ENCODE measurements around the gene EMC7. TPM values are rescaled to one million over a fixed set of nuclear protein-coding genes. Genes with fewer than 3 reads are reported as not detected.

EMC7 gene
- total RNA-seq, 4 donors from 2014 or later: 34.6 to 49.2 (median 43.2) TPM

- H3K4me3 ChIP-seq: no peak overlapping the region
- H3K9me3 ChIP-seq: no peaks in the 10 kb centered on the region
- H3K4me1 ChIP-seq: no peaks in the 10 kb centered on the region
- TF ChIP-seq EP300 (IDR thresholded peaks at IDR 0.05) (no peak), POLR2AphosphoS5 (IDR thresholded peaks at IDR 0.05) (no peak), CTCF (IDR thresholded peaks at IDR 0.05) (no peak), POLR2A (IDR thresholded peaks at IDR 0.05) (no peak)
- no peak for ATAC-seq
- 87 to 97% methylated on average over 4 of the region's 4 CpGs for WGBS, 2 donors (ENCODE audit: low coverage in 1 of 2)
- H3K27ac ChIP-seq: no peak overlapping the region
- H3K36me3 ChIP-seq: no peaks in the 10 kb centered on the region
- no peaks in the 10 kb centered on the region for H3K27me3 ChIP-seq
These were observed 24.9 kb downstream of the EMC7 start for GRCh38 chr15:34076785-34077184.

GRCh38 chr15:34070003-34070402 is 31.7 kb downstream of the EMC7 start:
- H3K36me3 ChIP-seq: no peaks in the 10 kb centered on the region
- H3K27me3 ChIP-seq: no peaks in the 10 kb centered on the region
- no peak overlapping the region for H3K27ac ChIP-seq
- ATAC-seq: no peak
- no peaks in the 10 kb centered on the region for H3K4me1 ChIP-seq
- no peak overlapping the region for H3K4me3 ChIP-seq
- no peaks in the 10 kb centered on the region for H3K9me3 ChIP-seq
- 60 to 78% methylated on average over 1 to 6 of the region's 6 CpGs for WGBS, 2 donors (ENCODE audit: low coverage in 1 of 2)
- no peak for TF ChIP-seq POLR2A (IDR thresholded peaks at IDR 0.05)

- Histone ChIP-seq H3K36me3 (no peaks in the 10 kb centered on the region), H3K4me3 (no peak overlapping the region), H3K4me1 (peaks cover 0 to 4% (median 0%) of the 10 kb centered on the region in 3 donors), H3K9me3 (no peaks in the 10 kb centered on the region), H3K27ac (no peak overlapping the region), H3K27me3 (no peaks in the 10 kb centered on the region)
- TF ChIP-seq CTCF (IDR thresholded peaks at IDR 0.05): no peak
- TF ChIP-seq EP300 (IDR thresholded peaks at IDR 0.05): no peak
- TF ChIP-seq POLR2AphosphoS5 (IDR thresholded peaks at IDR 0.05): no peak
- TF ChIP-seq POLR2A (IDR thresholded peaks at IDR 0.05): no peak
- 77 to 80% methylated on average over 1 to 4 of the region's 8 CpGs for WGBS, 2 donors (ENCODE audit: low coverage in 1 of 2)
- ATAC-seq: no peak
These were observed 35.7 kb downstream of the EMC7 start for GRCh38 chr15:34065941-34066340.

GRCh38 chr15:34065261-34065660 is 36.4 kb downstream of the EMC7 start:
- ATAC-seq: no peak
- 88 to 90% methylated on average over 3 of the region's 3 CpGs for WGBS, 2 donors (ENCODE audit: low coverage in 1 of 2)
- no peaks in the 10 kb centered on the region for H3K27me3 ChIP-seq
- H3K36me3 ChIP-seq: no peaks in the 10 kb centered on the region
- no peak overlapping the region for H3K4me3 ChIP-seq
- no peaks in the 10 kb centered on the region for H3K9me3 ChIP-seq
- no peak overlapping the region for H3K27ac ChIP-seq
- peaks cover 0 to 4% (median 0%) of the 10 kb centered on the region in 3 donors for H3K4me1 ChIP-seq
- TF ChIP-seq POLR2A (IDR thresholded peaks at IDR 0.05) (no peak), CTCF (IDR thresholded peaks at IDR 0.05) (no peak), POLR2AphosphoS5 (IDR thresholded peaks at IDR 0.05) (no peak), EP300 (IDR thresholded peaks at IDR 0.05) (no peak)

- WGBS, 2 donors (ENCODE audit: low coverage in 1 of 2): 0% methylated on average over 1 of the region's 1 CpG
- Histone ChIP-seq H3K4me3 (no peak overlapping the region), H3K36me3 (no peaks in the 10 kb centered on the region), H3K27me3 (no peaks in the 10 kb centered on the region), H3K4me1 (peaks cover 0 to 4% (median 0%) of the 10 kb centered on the region in 3 donors), H3K9me3 (no peaks in the 10 kb centered on the region), H3K27ac (no peak overlapping the region)
- ATAC-seq: no peak
- TF ChIP-seq POLR2AphosphoS5 (IDR thresholded peaks at IDR 0.05) (no peak), CTCF (IDR thresholded peaks at IDR 0.05) (no peak), EP300 (IDR thresholded peaks at IDR 0.05) (no peak), POLR2A (IDR thresholded peaks at IDR 0.05) (no peak)
These were observed 37.2 kb downstream of the EMC7 start for GRCh38 chr15:34064438-34064837.
